CD4-positive, alpha-beta T cell treated with Interleukin-4 for 4 hours (primary cell): ENCODE measurements around the gene HNRNPL.
A peak's percentile ranks its signal among the peaks of the same experiment; 100 is the strongest.
"Not testable (repeated sequence)": the region's sequence is repeated elsewhere in the genome, so short reads cannot be mapped to it uniquely, and the experiment has no call there.

Experiments
- DNase-seq: peaks from one replicate; pipeline ENCODE4 v3.0.0-alpha.2; 2020

Gene HNRNPL

GRCh38 chr19:38849860-38850435 lies at the start of gene HNRNPL:
Gene HNRNPL, minus strand, starts transcription at chr19:38849986. Its CDS starts 20 bp downstream, at chr19:38849966.
- peak; percentile 100 for DNase-seq

GRCh38 chr19:38898788-38899446 lies 49.1 kb upstream of the HNRNPL start:
- DNase-seq: no peak

GRCh38 chr19:38894968-38895367 lies 45.2 kb upstream of the HNRNPL start:
- DNase-seq: no peak

GRCh38 chr19:38893341-38893771 lies 43.6 kb upstream of the HNRNPL start:
- DNase-seq: no peak

GRCh38 chr19:38892841-38893240 lies 43.1 kb upstream of the HNRNPL start:
- DNase-seq: no peak

GRCh38 chr19:38891771-38892170 lies 42.0 kb upstream of the HNRNPL start:
- DNase-seq: no peak

- no peak for DNase-seq
These were observed 40.9 kb upstream of the HNRNPL start for GRCh38 chr19:38890686-38891085.

- no peak for DNase-seq
These were observed 40.0 kb upstream of the HNRNPL start for GRCh38 chr19:38889803-38890202.

- no peak for DNase-seq
These were observed 39.1 kb upstream of the HNRNPL start for GRCh38 chr19:38888876-38889275.

- DNase-seq: not testable (repeated sequence)
These were observed 34.9 kb upstream of the HNRNPL start for GRCh38 chr19:38884691-38885090.

GRCh38 chr19:38883286-38883685 lies 33.5 kb upstream of the HNRNPL start:
- DNase-seq: no peak

- no peak for DNase-seq
These were observed 31.3 kb upstream of the HNRNPL start for GRCh38 chr19:38880882-38881609.

- no peak for DNase-seq
These were observed 30.5 kb upstream of the HNRNPL start for GRCh38 chr19:38880076-38880881.

GRCh38 chr19:38879400-38879751 lies 29.6 kb upstream of the HNRNPL start:
- no peak for DNase-seq

- DNase-seq: no peak
These were observed 29.0 kb upstream of the HNRNPL start for GRCh38 chr19:38878575-38879399.

GRCh38 chr19:38877781-38878574 lies 28.2 kb upstream of the HNRNPL start, which contains the start of gene RINL:
Gene RINL, minus strand, starts transcription at chr19:38878275. Its CDS starts 1,533 bp downstream, at chr19:38876742.
- DNase-seq: peak; percentile 77

- no peak for DNase-seq
These were observed 26.0 kb upstream of the HNRNPL start for GRCh38 chr19:38875656-38876395.

GRCh38 chr19:38873400-38873799 lies 23.6 kb upstream of the HNRNPL start:
- not testable (repeated sequence) for DNase-seq

- no peak for DNase-seq
These were observed 20.8 kb upstream of the HNRNPL start for GRCh38 chr19:38870612-38871011.

- DNase-seq: peak; percentile 93
These were observed 20.2 kb upstream of the HNRNPL start for GRCh38 chr19:38869836-38870607.
